Stimulated activated CD8-positive, alpha-beta memory T cell treated with anti-CD3 and anti-CD28 coated beads, Interleukin-12 subunit alpha, Interleukin-12 subunit beta, amount 100 ng/mL, for 4 hours (primary cell): ENCODE results near the gene ACSS1.
A peak's percentile ranks its signal among the peaks of the same experiment; 100 is the strongest.

Source experiments
- DNase-seq: peaks from one replicate; pipeline ENCODE4 v3.0.0-alpha.2; 2020; ENCODE audit warnings: low read depth

ACSS1 gene

GRCh38 chr20:25058847-25059810 lies 1.2 kb upstream of the ACSS1 start:
- DNase-seq = no peak

DNA sequence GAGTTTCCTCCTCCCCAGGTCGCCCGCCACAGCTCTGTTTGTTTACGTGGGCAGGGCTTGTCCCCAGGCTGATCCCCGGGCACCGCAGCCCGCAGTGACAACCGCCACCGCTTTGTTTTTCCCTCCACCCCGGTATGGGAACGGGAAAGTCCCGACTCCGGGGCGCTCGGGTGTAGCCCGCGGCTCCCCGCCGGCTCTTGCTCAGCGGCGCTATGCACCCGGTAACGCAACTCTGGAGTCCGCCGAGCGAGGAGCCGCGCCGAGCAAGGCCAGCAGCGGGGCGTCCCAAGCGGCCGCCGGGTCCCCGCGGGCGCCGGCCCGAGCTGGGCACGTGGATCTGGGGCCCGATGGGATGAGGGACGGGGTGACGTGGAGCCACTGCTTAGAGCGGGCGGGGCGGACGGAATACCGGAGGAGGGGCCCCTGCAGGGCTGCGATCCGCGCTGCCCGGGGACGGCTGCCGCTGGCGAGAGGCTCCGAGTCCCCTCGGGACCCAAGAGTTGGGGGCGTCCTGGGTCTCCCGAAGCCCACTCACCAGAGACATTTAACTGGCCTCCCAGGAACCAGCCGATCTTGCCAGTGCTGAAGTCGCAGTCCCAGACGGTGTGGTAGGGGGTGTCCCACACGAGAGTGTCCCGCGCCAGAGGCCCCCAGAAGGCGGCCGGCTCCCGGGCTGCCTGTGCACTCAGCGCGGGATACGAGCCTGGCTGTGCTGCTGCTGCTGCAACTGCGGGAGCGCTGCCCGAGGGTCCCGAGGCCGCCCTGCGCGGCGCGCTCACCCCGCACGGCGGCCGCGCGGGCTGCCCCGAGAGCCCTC lies 497 bp downstream of the ACSS1 start:
- DNase-seq = peak; percentile 71

DNA sequence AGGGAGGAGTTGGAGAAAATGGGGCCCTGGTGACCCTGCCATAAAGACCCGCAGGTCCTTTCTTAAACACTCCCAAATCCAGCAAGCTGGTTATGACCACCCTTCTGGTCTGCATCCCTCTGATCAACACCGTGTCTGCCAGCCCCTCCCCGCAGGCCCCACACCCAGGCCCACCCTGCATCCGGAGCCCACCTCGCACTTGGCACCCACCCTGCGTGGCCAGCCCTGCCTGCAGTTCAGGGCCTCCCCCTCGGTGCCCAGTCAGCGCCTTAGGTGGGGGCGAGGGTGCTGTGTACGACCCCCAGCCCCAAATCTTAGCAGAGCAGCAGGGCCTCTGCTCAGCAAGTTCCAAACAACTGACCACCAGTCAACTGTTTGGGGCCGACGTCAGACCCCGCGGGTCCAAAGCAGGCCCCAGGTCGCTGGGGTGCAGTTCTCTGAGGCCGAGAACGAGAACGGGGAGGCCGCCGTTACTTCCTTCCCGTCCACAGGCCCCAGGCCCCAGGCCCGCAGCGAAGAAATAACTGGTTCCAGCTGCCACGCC lies 1.2 kb downstream of the ACSS1 start:
- no peak for DNase-seq

- no peak for DNase-seq
These were observed 2.0 kb downstream of the ACSS1 start for GRCh38 chr20:25055711-25056495.

DNA sequence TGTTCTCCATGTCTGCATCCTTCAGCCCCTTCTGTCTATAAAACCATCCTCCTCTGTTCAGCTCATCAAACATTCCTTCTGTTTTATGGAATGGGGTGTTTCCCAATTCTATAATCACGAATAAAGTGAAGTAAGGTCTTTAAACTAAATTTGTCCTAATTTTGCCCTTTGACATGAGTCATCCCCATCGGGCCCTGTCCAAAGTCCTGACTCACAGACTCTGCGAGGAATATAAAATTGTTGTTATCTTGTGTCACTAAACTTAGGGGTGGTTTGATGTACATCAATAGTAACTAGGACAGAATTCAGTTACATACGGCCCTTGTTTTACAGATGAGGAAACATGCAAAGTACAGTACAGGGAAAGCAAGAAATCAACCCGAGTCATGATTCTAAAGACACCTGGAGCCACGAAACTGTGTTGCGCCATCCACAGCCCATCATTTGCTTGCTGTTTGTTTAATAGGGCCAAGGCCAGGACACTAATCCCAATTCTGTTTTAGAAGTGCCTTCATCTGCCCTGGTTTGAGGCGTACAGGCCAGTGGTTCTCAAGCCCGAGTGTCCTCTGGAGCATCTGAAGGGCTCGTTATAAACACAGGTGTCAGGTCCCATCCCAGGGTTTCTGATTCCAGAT lies 2.8 kb downstream of the ACSS1 start:
- no peak for DNase-seq

- DNase-seq = no peak
These were observed 3.7 kb downstream of the ACSS1 start for GRCh38 chr20:25054096-25054820.

DNA sequence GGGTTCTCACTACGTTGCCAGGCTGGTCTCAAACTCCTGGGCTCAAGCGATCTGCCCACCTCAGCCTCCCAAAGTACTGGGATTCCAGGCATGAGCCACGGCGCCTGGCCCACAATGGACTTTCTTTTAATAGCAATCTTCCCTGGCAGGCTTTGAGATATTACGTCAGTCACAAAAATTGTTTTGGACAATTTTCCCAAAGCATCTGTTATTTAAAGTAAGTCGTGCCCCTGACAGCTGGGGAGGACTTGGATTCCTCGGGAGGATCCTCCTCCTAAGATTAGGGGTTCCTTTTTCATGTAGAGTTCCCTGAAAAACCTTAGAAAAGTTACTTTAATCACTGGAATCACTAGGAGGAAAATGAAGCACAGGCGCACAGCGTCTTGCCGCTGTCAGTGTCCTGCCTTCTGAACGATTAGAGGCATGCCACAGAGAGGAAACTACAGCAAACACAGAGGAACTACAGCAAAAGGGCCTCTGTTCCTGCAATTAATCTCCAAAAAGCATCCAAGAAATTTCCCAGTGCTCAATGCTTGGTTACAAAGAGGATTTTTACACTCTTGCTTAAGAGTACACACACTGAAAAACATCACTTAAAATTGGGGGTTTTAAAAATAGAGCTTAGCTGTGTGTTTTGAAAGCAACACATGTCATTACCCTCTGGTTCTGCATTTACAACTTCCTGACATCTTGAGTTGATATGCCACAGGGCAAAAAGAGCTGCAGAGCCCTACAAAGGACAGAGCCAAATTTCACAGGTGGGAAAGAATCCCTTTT lies 4.5 kb downstream of the ACSS1 start:
- no peak for DNase-seq

GRCh38 chr20:25052255-25053194 lies 5.4 kb downstream of the ACSS1 start:
- no peak for DNase-seq

GRCh38 chr20:25051386-25052155 lies 6.4 kb downstream of the ACSS1 start:
- no peak for DNase-seq

DNA sequence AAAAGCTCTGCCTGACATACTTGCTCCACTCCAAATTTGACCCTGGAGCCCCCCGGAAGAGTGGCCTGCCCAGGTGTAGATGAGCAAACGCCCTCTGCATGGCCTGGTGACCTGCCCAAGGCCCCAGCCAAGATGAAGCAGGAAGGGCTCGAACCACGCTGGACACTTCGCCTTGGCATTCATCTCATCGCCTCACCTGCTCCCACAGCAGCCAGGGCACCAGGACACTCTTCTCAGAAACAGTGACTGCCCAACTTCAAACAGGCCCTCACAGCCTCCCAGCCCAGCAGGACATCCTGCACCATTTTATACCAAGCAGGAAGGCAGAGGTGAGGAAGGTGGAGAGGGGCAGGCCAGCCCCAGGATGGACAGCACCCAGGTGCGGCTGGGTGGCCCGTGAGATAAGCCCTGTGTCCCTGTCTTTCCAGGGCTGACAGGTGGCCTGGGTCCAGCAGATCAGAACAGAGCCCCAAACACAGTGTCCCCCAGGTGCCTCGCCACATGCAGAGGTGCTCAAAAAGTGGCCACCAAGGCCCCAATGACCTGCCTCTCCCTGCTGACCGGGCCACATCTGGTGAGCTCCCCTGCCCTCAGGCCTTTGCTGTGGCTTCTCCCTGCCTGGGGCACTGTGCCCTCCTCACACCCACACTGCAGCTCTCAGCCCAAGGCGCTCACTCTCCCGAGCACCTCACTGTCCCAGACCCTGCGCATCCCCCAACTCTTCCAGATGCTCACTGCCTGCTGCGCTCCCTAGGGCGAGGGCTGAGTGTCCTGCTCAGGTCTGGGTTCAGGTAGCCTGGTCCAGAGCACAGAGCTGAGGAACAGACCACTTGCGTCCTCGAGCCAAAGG lies 7.2 kb downstream of the ACSS1 start:
- no peak for DNase-seq

DNA sequence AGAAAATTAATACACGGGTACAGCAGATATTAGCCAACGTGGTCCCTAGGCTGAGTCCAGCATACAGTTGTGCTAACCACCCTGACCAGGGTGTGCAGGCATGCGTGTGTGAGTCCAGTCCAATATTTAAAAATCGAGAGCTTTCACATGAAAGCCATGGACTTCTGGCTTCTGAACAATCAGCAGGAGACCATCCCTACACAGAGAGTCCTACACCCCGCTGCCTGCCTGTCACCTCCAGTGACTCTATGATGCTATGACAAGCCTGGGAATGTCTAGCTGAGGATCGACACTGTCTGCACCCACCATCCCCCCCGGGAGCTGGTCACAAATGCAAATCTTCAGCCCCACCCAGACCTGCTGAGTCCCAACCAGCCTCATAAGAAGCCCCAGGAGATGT lies 7.9 kb downstream of the ACSS1 start:
- DNase-seq = no peak

- DNase-seq = no peak
These were observed 8.5 kb downstream of the ACSS1 start for GRCh38 chr20:25049261-25050060.

GRCh38 chr20:25048519-25048952 lies 9.4 kb downstream of the ACSS1 start:
- DNase-seq = no peak

DNA sequence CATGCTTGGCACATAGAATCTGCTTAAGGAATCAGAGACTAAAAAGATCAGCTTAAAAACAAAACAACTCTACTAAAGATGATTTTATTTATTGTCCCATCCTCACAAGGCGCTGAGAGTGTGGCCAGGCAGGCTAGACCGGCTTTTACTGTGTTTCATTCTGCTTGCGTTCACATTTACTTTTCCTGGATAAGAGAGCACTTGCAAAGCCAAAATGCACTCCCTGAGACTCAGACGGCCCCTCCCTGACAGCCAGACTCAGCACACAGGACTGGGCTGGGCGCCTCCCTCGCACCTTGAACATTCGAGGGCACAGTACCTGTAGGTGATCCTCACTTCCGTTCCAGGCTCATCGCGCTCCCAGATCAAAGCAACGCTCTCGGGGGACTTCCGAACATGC lies 10.2 kb downstream of the ACSS1 start:
- no peak for DNase-seq

GRCh38 chr20:25046736-25047666 lies 10.9 kb downstream of the ACSS1 start:
- no peak for DNase-seq
